ENCODE data around the gene MAGEA12.
"Not testable (repeated sequence)": the region's sequence is repeated elsewhere in the genome, so short reads cannot be mapped to it uniquely, and the experiment has no call there.

MAGEA12 gene

DNA sequence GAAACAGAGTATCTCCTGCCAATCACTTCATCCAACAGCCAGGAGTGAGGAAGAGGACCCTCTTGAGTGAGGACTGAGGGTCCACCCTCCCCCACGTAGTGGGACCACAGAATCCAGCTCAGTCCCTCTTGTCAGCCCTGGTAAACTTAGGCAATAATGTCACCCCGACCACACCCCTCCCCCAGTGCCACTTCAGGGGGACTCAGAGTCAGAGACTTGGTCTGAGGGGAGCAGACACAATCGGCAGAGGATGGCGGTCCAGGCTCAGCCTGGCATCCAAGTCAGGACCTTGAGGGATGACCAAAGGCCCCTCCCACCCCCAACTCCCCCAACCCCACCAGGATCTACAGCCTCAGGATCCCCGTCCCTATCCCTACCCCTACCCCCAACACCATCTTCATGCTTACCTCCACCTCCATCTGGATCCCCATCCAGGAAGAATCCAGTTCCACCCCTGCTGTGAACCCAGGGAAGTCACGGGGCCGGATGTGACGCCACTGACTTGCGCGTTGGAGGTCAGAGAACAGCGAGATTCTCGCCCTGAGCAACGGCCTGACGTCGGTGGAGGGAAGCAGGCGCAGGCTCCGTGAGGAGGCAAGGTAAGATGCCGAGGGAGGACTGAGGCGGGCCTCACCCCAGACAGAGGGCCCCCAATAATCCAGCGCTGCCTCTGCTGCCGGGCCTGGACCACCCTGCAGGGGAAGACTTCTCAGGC is at the start of gene MAGEA12, which contains the start of gene CSAG1:
Gene MAGEA12 (plus strand): TSS at position 497 of the 715 bp plus-strand sequence. CDS start 2,405 bp downstream, outside the sequence.
Gene CSAG1 (minus strand): TSS at position 461 of the 715 bp plus-strand sequence. CDS start 1,261 bp downstream, outside the sequence.
- DNase-seq = no peak

DNA sequence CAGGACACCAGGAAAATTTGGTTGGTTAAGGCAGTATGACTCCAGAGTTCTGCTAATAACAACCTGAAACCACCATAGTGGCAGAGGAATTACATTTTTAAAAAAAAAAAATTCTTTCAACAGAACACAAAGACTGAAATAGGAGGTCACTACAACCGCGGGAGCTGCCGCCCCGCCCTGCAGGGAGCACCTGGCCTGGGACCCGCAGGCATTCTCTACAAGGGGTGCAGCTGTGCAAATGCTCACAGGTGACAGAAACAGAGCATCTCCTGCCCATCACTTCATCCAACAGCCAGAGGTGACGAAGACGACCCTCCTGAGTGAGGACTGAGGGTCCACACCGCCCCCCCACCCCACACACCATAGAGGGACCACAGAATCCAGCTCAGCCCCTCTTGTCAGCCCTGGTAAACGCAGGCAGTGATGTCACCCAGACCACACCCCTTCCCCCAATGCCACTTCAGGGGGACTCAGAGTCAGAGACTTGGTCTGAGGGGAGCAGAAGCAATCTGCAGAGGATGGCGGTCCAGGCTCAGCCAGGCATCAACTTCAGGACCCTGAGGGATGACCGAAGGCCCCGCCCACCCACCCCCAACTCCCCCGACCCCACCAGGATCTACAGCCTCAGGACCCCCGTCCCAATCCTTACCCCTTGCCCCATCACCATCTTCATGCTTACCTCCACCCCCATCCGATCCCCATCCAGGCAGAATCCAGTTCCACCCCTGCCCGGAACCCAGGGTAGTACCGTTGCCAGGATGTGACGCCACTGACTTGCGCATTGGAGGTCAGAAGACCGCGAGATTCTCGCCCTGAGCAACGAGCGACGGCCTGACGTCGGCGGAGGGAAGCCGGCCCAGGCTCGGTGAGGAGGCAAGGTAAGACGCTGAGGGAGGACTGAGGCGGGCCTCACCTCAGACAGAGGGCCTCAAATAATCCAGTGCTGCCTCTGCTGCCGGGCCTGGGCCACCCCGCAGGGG is 35.3 kb upstream of the MAGEA12 start, which contains the start of gene MAGEA3:
Gene MAGEA3 (plus strand): TSS at position 843 of the 980 bp plus-strand sequence. CDS start 2,039 bp downstream, outside the sequence.
- DNase-seq = not testable (repeated sequence)

DNA sequence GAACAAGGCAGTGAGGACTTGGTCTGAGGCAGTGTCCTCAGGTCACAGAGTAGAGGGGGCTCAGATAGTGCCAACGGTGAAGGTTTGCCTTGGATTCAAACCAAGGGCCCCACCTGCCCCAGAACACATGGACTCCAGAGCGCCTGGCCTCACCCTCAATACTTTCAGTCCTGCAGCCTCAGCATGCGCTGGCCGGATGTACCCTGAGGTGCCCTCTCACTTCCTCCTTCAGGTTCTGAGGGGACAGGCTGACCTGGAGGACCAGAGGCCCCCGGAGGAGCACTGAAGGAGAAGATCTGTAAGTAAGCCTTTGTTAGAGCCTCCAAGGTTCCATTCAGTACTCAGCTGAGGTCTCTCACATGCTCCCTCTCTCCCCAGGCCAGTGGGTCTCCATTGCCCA is 33.2 kb upstream of the MAGEA12 start:
- not testable (repeated sequence) for DNase-seq

DNA sequence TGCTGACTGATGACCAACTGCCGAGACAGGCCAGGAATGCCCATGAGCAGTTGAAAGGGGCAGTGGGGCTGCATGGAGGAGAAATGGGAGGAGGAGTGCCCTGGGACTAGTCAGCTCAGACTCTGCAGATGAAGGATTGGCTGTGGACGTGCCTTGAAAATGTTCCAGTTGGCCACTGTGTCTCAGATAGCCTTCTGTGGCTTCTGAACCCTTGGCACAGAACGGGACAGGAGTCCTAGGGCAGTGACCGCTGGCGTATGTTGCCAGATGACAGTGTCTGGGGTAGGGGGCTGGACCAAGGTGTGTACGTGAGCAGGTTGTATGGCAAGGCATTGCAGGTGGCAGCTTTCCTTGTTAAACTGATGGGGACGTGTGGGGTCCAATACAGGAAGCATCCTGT is 27.1 kb upstream of the MAGEA12 start:
- not testable (repeated sequence) for DNase-seq

DNA sequence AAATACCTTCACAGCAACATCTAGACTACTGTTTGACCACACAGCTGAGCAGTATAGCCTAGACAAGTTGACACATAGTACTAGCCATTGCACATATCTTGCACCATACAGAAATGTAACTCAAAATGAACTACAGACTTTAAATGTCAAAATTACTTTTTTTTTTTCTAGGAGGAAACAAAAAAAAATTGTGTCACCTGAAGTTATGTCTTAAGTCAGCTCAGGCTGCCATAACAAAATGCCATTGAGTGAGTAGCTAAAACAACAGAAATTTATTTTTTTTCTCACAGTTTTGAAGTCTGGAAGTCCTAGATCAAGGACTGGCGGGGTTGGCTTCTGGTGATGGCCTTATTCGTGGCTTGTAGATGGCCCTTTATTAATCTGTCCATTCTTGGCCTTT is 24.4 kb upstream of the MAGEA12 start, which contains the start of gene CSAG2:
Gene CSAG2 (minus strand): TSS at position 101 of the 400 bp plus-strand sequence. CDS start 161 bp downstream, outside the sequence.
- DNase-seq = not testable (repeated sequence)

DNA sequence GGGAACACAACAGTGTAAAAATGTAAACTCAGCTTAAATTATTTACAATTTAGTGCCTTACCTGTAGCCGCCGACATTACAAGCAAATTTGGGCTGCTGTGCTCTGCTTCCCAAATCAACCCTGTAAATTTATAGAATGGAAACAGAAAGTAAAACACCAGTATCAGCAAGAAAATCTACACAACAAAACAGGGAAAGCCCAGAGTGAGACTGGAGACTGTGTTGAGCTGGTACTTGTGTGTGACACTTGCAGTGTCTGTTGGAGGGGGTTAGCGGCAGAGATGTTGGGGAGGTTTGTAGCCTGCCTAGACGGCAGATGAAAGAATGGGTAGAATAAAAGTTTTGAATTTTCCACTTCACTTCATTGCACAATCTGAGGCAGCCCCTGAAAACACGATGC is 20.4 kb upstream of the MAGEA12 start:
- not testable (repeated sequence) for DNase-seq

- not testable (repeated sequence) for DNase-seq
These were observed 19.5 kb upstream of the MAGEA12 start, which contains the start of gene MAGEA2B for GRCh38 chrX:152713815-152714787. TSS of gene MAGEA2B (plus strand) at chrX:152714628. CDS start at chrX:152717107, 2,479 bp downstream.

- no peak for DNase-seq
These were observed 8.1 kb upstream of the MAGEA12 start for GRCh38 chrX:152725409-152725808.

GRCh38 chrX:152734143-152734858 is 744 bp downstream of the MAGEA12 start:
- DNase-seq = not testable (repeated sequence)

GRCh38 chrX:152735101-152735500 is 1.5 kb downstream of the MAGEA12 start:
- DNase-seq = no peak

DNA sequence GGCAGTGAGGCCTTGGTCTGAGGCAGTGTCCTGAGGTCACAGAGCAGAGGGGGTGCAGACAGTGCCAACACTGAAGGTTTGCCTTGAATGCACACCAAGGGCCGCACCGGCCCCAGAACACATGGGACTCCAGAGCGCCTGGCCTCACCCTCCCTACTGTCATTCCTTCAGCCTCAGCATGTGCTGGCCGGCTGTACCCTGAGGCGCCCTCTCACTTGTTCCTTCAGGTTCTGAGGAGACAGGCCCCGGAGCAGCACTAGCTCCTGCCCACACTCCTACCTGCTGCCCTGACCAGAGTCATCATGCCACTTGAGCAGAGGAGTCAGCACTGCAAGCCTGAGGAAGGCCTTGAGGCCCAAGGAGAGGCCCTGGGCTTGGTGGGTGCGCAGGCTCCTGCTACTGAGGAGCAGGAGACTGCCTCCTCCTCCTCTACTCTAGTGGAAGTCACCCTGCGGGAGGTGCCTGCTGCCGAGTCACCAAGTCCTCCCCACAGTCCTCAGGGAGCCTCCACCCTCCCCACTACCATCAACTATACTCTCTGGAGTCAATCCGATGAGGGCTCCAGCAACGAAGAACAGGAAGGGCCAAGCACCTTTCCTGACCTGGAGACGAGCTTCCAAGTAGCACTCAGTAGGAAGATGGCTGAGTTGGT is 2.4 kb downstream of the MAGEA12 start:
- DNase-seq = no peak

- DNase-seq = not testable (repeated sequence)
These were observed 3.0 kb downstream of the MAGEA12 start for GRCh38 chrX:152736528-152736927.

- no peak for DNase-seq
These were observed 5.0 kb downstream of the MAGEA12 start for GRCh38 chrX:152738560-152738959.

DNA sequence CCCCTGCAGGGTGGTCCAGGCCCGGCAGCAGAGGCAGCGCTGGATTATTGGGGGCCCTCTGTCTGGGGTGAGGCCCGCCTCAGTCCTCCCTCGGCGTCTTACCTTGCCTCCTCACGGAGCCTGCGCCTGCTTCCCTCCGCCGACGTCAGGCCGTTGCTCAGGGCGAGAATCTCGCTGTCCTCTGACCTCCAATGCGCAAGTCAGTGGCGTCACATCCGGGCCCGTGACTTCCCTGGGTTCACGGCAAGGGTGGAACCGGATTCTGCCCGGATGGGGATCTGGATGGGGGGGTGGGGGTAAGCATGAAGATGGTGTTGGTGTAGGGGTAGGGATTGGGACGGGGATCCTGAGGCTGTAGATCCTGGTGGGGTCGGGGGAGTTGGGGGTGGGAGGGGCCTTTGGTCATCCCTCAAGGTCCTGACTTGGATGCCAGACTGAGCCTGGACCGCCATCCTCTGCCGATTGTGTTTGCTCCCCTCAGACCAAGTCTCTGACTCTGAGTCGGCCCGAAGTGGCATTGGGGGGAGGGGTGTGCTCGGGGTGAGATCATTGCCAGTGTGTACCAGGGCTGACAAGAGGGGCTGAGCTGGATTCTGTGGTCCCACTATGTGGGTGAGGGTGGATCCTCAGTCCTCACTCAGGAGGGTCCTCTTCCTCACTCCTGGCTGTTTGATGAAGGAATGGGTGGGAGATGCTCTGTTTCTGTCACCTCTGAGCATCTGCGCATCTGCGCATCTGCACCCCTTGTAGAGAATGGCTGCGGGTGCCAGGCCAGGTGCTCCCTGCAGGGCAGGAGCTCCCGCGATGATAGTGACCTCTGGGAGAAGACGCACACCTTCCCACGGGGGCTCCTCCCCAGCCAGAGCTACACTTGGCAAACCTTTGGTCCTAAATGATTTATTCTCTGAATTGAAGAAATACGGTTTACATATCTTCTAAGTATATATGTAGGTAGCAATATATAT is 20.4 kb downstream of the MAGEA12 start, which contains the start of gene MAGEA2:
Gene MAGEA2 (minus strand): TSS at position 157 of the 965 bp plus-strand sequence. CDS start 2,479 bp downstream, outside the sequence.
- not testable (repeated sequence) for DNase-seq

DNA sequence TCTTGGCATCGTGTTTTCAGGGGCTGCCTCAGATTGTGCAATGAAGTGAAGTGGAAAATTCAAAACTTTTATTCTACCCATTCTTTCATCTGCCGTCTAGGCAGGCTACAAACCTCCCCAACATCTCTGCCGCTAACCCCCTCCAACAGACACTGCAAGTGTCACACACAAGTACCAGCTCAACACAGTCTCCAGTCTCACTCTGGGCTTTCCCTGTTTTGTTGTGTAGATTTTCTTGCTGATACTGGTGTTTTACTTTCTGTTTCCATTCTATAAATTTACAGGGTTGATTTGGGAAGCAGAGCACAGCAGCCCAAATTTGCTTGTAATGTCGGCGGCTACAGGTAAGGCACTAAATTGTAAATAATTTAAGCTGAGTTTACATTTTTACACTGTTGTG is 21.3 kb downstream of the MAGEA12 start:
- not testable (repeated sequence) for DNase-seq

DNA sequence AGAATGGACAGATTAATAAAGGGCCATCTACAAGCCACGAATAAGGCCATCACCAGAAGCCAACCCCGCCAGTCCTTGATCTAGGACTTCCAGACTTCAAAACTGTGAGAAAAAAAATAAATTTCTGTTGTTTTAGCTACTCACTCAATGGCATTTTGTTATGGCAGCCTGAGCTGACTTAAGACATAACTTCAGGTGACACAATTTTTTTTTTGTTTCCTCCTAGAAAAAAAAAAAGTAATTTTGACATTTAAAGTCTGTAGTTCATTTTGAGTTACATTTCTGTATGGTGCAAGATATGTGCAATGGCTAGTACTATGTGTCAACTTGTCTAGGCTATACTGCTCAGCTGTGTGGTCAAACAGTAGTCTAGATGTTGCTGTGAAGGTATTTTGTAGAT is 25.4 kb downstream of the MAGEA12 start, which contains the start of gene CSAG3:
Gene CSAG3 (plus strand): TSS at position 301 of the 400 bp plus-strand sequence.
- not testable (repeated sequence) for DNase-seq

- DNase-seq = not testable (repeated sequence)
These were observed 26.0 kb downstream of the MAGEA12 start for GRCh38 chrX:152759544-152759943.

- DNase-seq = not testable (repeated sequence)
These were observed 28.0 kb downstream of the MAGEA12 start for GRCh38 chrX:152761582-152761981.

DNA sequence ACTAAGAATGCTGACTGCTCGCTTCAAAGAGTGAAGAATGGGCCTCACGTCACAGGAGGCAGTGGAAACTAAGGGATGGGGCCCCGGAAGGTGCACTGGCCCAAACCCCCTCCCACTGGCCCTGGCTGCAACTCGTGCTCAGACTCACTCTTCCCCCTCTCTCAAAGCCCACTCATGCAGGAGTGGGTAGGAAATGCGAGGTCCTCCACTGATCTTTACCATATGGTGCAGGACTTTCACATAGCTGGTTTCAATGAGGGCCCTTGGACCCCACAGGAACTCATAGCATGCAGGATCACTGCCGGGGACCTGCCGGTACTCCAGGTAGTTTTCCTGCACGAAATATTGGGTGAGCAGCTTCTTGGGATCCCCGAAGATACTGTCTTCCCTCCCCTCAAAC is 33.0 kb downstream of the MAGEA12 start:
- not testable (repeated sequence) for DNase-seq
